OCI-M1 (cell line): ENCODE measurements around the gene UFSP2.
"Not testable (repeated sequence)": the region's sequence is repeated elsewhere in the genome, so short reads cannot be mapped to it uniquely, and the experiment has no call there.

Source experiments
- DNase-seq: peaks from one replicate; lab custom pipeline; 2025; lab: John Stamatoyannopoulos, UW

The UFSP2 gene

GRCh38 chr4:185384061-185384460 is 41.7 kb downstream of the UFSP2 start:
- no peak for DNase-seq

GRCh38 chr4:185383451-185383850 is 42.3 kb downstream of the UFSP2 start:
- no peak for DNase-seq

GRCh38 chr4:185382754-185383153 is 43.0 kb downstream of the UFSP2 start:
- DNase-seq: no peak

GRCh38 chr4:185381288-185382196 is 44.2 kb downstream of the UFSP2 start:
- DNase-seq: no peak

GRCh38 chr4:185380320-185380719 is 45.4 kb downstream of the UFSP2 start:
- DNase-seq: peak; percentile 17

- no peak for DNase-seq
Observed at GRCh38 chr4:185379326-185380295, 46.2 kb downstream of the UFSP2 start.

GRCh38 chr4:185378264-185378663 is 47.5 kb downstream of the UFSP2 start:
- no peak for DNase-seq

- DNase-seq: peak; percentile 59
Observed at GRCh38 chr4:185374573-185374972, 51.2 kb downstream of the UFSP2 start.

GRCh38 chr4:185374027-185374426 is 51.7 kb downstream of the UFSP2 start:
- no peak for DNase-seq

GRCh38 chr4:185371702-185372101 is 54.1 kb downstream of the UFSP2 start:
- DNase-seq: no peak

- no peak for DNase-seq
Observed at GRCh38 chr4:185370268-185370949, 55.4 kb downstream of the UFSP2 start.

GRCh38 chr4:185369731-185370130 is 56.0 kb downstream of the UFSP2 start:
- DNase-seq: no peak

GRCh38 chr4:185364886-185365285 is 60.9 kb downstream of the UFSP2 start:
- no peak for DNase-seq

- no peak for DNase-seq
Observed at GRCh38 chr4:185363251-185363650, 62.5 kb downstream of the UFSP2 start.

- DNase-seq: not testable (repeated sequence)
Observed at GRCh38 chr4:185362570-185362969, 63.2 kb downstream of the UFSP2 start.

- DNase-seq: no peak
Observed at GRCh38 chr4:185361872-185362271, 63.9 kb downstream of the UFSP2 start.

GRCh38 chr4:185359767-185360446 is 65.9 kb downstream of the UFSP2 start:
- DNase-seq: peak; percentile 79

GRCh38 chr4:185358959-185359358 is 66.8 kb downstream of the UFSP2 start:
- DNase-seq: no peak

- peak; percentile 88 for DNase-seq
Observed at GRCh38 chr4:185358514-185358913, 67.2 kb downstream of the UFSP2 start.

GRCh38 chr4:185357733-185358440 is 67.9 kb downstream of the UFSP2 start:
- DNase-seq: peak; percentile 90

- peak; percentile 77 for DNase-seq
Observed at GRCh38 chr4:185357211-185357610, 68.6 kb downstream of the UFSP2 start.
